ENCODE data around the gene CDC45. TPM values are rescaled to one million over a fixed set of nuclear protein-coding genes. Genes with fewer than 3 reads are reported as not detected.

CDC45 gene
- total RNA-seq, result 12.9 and 23.1 TPM in 2 replicates

GRCh38 chr22:19479355-19480172, at the start of gene CDC45:
Gene CDC45, plus strand, starts transcription at chr22:19479920. Its CDS starts 49 bp downstream, at chr22:19479969.

GRCh38 chr22:19431649-19432132, 48.0 kb upstream of the CDC45 start, which contains the start of gene HIRA:
Gene HIRA, minus strand, starts transcription at chr22:19431733. Its CDS starts 257 bp downstream, at chr22:19431476.

GRCh38 chr22:19432133-19432851, 47.4 kb upstream of the CDC45 start, which contains the start of gene MRPL40:
Gene MRPL40, plus strand, starts transcription at chr22:19432545. Its CDS starts 10 bp downstream, at chr22:19432555.

GRCh38 chr22:19447330-19448075, 32.2 kb upstream of the CDC45 start, which contains the start of gene C22orf39:
Gene C22orf39, minus strand, starts transcription at chr22:19447711. Its CDS starts 23 bp downstream, at chr22:19447688.

GRCh38 chr22:19478901-19479354, 792 bp upstream of the CDC45 start, which contains the start of gene UFD1:
Gene UFD1, minus strand, starts transcription at chr22:19479193. Its CDS starts 108 bp downstream, at chr22:19479085.

GRCh38 chr22:19524170-19525115, 44.7 kb downstream of the CDC45 start, which contains the start of gene CLDN5:
Gene CLDN5, minus strand, starts transcription at chr22:19524410. Its CDS starts 155 bp downstream, at chr22:19524255.

Other genes with a start within 250 kb of the CDC45 start
- gene CLTCL1, start 188.2 kb upstream of the CDC45 start, total RNA-seq, result 7.4 and 9.6 TPM in 2 replicates
- gene HIRA, start 48.2 kb upstream of the CDC45 start, total RNA-seq, result 17.3 and 23.7 TPM in 2 replicates
- gene MRPL40, start 47.4 kb upstream of the CDC45 start, total RNA-seq, result 34.2 and 40.1 TPM in 2 replicates
- gene C22orf39, start 32.2 kb upstream of the CDC45 start, total RNA-seq, result 11.7 and 12.9 TPM in 2 replicates
- gene UFD1, start 727 bp upstream of the CDC45 start, total RNA-seq, result 52.9 and 56.5 TPM in 2 replicates
- gene CLDN5, start 44.5 kb downstream of the CDC45 start, total RNA-seq, result 0.37 TPM in 1 of 2 replicates, not detected in the other
- gene SEPTIN5, start 234.6 kb downstream of the CDC45 start, total RNA-seq, result 7.0 and 9.6 TPM in 2 replicates
- gene GP1BB, start 243.6 kb downstream of the CDC45 start, total RNA-seq, result 0.20 and 0.37 TPM in 2 replicates